ENCODE results near the gene OLA1.

DNA sequence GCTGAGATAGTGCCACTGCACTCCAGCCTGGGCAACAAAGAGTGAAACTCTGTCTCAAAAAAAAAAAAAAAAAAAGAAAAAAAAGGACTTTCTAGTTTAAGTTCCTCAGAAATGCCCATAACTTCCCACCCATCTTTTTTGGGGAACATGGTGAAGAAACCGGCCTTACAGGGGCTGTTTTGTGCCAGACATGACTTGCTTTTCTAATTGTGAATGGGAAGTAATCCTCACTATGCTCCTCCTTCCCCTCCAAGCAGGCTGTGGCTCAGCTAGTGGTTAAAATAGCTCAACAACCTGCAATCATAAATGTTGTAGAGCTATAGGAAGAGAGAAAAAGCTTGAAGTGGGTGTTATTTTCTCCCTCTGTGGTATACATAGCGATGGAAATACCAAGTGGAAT, 34.1 kb upstream of the OLA1 start:
- TF ChIP-seq, protein P1, sequence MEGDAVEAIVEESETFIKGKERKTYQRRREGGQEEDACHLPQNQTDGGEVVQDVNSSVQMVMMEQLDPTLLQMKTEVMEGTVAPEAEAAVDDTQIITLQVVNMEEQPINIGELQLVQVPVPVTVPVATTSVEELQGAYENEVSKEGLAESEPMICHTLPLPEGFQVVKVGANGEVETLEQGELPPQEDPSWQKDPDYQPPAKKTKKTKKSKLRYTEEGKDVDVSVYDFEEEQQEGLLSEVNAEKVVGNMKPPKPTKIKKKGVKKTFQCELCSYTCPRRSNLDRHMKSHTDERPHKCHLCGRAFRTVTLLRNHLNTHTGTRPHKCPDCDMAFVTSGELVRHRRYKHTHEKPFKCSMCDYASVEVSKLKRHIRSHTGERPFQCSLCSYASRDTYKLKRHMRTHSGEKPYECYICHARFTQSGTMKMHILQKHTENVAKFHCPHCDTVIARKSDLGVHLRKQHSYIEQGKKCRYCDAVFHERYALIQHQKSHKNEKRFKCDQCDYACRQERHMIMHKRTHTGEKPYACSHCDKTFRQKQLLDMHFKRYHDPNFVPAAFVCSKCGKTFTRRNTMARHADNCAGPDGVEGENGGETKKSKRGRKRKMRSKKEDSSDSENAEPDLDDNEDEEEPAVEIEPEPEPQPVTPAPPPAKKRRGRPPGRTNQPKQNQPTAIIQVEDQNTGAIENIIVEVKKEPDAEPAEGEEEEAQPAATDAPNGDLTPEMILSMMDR (IDR thresholded peaks at IDR 0.05): no peak
- TF ChIP-seq ZFX (IDR thresholded peaks at IDR 0.05; ENCODE audit: borderline replicate concordance): no peak
